HepG2 (cell line): Measurements from ENCODE around the gene WNT3A. TPM values are rescaled to one million over a fixed set of nuclear protein-coding genes. Genes with fewer than 3 reads are reported as not detected.

Source experiments
- ATAC-seq: fragments of 200-7000 bp; cut with Tn5 transposase; 3 replicates; pipeline ENCODE4 v1.9.1; 2020; ENCODE audit warnings: mild to moderate bottlenecking, moderate library complexity
- BruUV-seq: library from RNA; stranded (reverse); fragments of 400-500 nt; replicated peaks from 2 replicates; lab custom pipeline; 2021; lab: Mats Ljungman, UMichigan
- CTCF ChIA-PET: fragments of 300-600 bp; formaldehyde crosslinking; extraction: SDS; loops from one replicate; lab custom pipeline; 2021; ENCODE audit warnings: low total read pairs, inconsistent platforms, low intra/inter-chr PET ratio; lab: Yijun Ruan, JAX
- POLR2A ChIA-PET: fragments of 350-600 bp; sonication (Branson Sonifier 250); formaldehyde crosslinking; loops from one replicate; lab custom pipeline; 2020; ENCODE audit warnings: antibody characterized with exemption, inconsistent platforms; lab: Yijun Ruan, JAX
- DNase-seq: peaks from one replicate; pipeline ENCODE4 v3.0.0-alpha.2; 2015; ENCODE audit warnings: low spot score
- FAIRE-seq: peaks from 3 replicates; lab custom pipeline; 2011; peaks lifted over from hg19 to GRCh38; lab: Jason Lieb, UNC
- H2AFZ ChIP-seq: one replicate; pipeline ENCODE4 v1.6.1; 2011; ENCODE audit warnings: low read length, inconsistent platforms
- H3K27ac ChIP-seq: fragments of 300-600 bp; 3 replicates; pipeline ENCODE4 v1.8.0; 2011; ENCODE audit warnings: mixed run types, mild to moderate bottlenecking, mixed read lengths, low read length, inconsistent platforms; ENCODE audit not compliant: insufficient read depth; ENCODE audit errors: extremely low read length
- H3K27me3 ChIP-seq, 2 experiments: fragments of 200-600 bp in 1 of 2; 2 replicates in 1 of 2; 3 replicates in 1 of 2; pipeline versions ENCODE4 v1.6.0 to v1.8.0; 2011; ENCODE audit warnings: low read length in 2 of 2, mild to moderate bottlenecking in 2 of 2, moderate library complexity in 2 of 2, inconsistent platforms in 1 of 2; ENCODE audit not compliant: insufficient read depth in 2 of 2, control insufficient read depth in 1 of 2
- H3K36me3 ChIP-seq, 2 experiments: fragments of 200-600 bp in 1 of 2; replicated peaks in 1 of 2; 2 replicates in 1 of 2; 3 replicates in 1 of 2; pipeline versions ENCODE4 v1.5.1 to v1.8.0; 2011; ENCODE audit warnings: low read length in 2 of 2, inconsistent platforms in 1 of 2; ENCODE audit not compliant: insufficient read depth in 2 of 2, control insufficient read depth in 1 of 2
- H3K4me1 ChIP-seq: 2 replicates; pipeline ENCODE4 v1.5.1; 2012; ENCODE audit warnings: low read length, inconsistent platforms; ENCODE audit not compliant: insufficient read depth
- H3K4me2 ChIP-seq: 2 replicates; pipeline ENCODE4 v1.6.0; 2011; ENCODE audit warnings: low read depth, low read length, inconsistent platforms
- H3K4me3 ChIP-seq, 3 experiments: fragments of 200-600 bp in 1 of 3; sonication (generic), shearing (Covaris generic) in 1 of 3; replicated peaks in 1 of 3; 2 replicates each; pipeline ENCODE4 v1.5.1; 2011 to 2016; ENCODE audit warnings: low read length in 3 of 3, inconsistent platforms in 2 of 3, low read depth in 2 of 3, mild to moderate bottlenecking in 2 of 3, control low read depth in 1 of 3, mixed read lengths in 1 of 3; ENCODE audit not compliant: insufficient read depth in 1 of 3
- H3K79me2 ChIP-seq: one replicate; pipeline ENCODE4 v1.6.1; 2011; ENCODE audit warnings: low read length, inconsistent platforms; ENCODE audit not compliant: insufficient read depth
- H3K9ac ChIP-seq: 2 replicates; pipeline ENCODE4 v1.6.0; 2011; ENCODE audit warnings: mild to moderate bottlenecking, low read depth, low read length, inconsistent platforms; ENCODE audit not compliant: insufficient read depth
- H3K9me3 ChIP-seq: 2 replicates; pipeline ENCODE4 v1.5.1; 2012; ENCODE audit warnings: mild to moderate bottlenecking, low read length
- H4K20me1 ChIP-seq: 2 replicates; pipeline ENCODE4 v1.6.0; 2011; ENCODE audit warnings: inconsistent platforms, mild to moderate bottlenecking, low read length, moderate library complexity; ENCODE audit not compliant: insufficient read depth
- ELF3 ChIP-seq: IDR thresholded peaks from 2 replicates; pipeline ENCODE4 v1.6.1; 2016; ENCODE audit warnings: missing genetic modification reagents, missing compliant biosample characterization
- FIP1L1 ChIP-seq: fragments of 200-400 bp; formaldehyde crosslinking; IDR thresholded peaks from 2 replicates; pipeline ENCODE4 v1.6.1; 2018; ENCODE audit warnings: low read depth, mild to moderate bottlenecking, low read length, moderate library complexity, borderline replicate concordance; ENCODE audit not compliant: insufficient read depth
- JUND ChIP-seq: sonication (generic); formaldehyde crosslinking; IDR thresholded peaks from 2 replicates; pipeline ENCODE4 v1.8.0; 2022; ENCODE audit warnings: mild to moderate bottlenecking, missing genetic modification reagents
- MAFK ChIP-seq, 2 experiments: IDR thresholded peaks in 1 of 2; conservative IDR thresholded peaks in 1 of 2; 2 replicates each; pipeline ENCODE4 v1.6.1; 2011; ENCODE audit warnings: improper control_type of control experiment in 2 of 2, low read length in 2 of 2
- MXD4 ChIP-seq: IDR thresholded peaks from 2 replicates; pipeline ENCODE4 v1.6.1; 2016; ENCODE audit warnings: mild to moderate bottlenecking, missing biosample characterization, missing genetic modification reagents
- NFKBIZ ChIP-seq: IDR thresholded peaks from 2 replicates; pipeline ENCODE4 v1.6.1; 2018; ENCODE audit warnings: missing genetic modification reagents, missing compliant biosample characterization
- NR3C1 ChIP-seq: sonication (generic); formaldehyde crosslinking; IDR thresholded peaks from 2 replicates; pipeline ENCODE4 v1.4.0; 2020; ENCODE audit warnings: missing genetic modification reagents
- ONECUT2 ChIP-seq: sonication (generic); formaldehyde crosslinking; IDR thresholded peaks from 2 replicates; pipeline ENCODE4 v1.4.0; 2020; ENCODE audit warnings: missing genetic modification reagents
- SNAPC5 ChIP-seq: sonication (generic); formaldehyde crosslinking; IDR thresholded peaks from 2 replicates; pipeline ENCODE4 v1.8.1; 2023; ENCODE audit warnings: mild to moderate bottlenecking, missing genetic modification reagents, borderline replicate concordance
- ZKSCAN1 ChIP-seq: fragments of 150-350 bp; IDR thresholded peaks from 2 replicates; pipeline ENCODE4 v1.6.1; 2014; ENCODE audit warnings: low read length
- ZNF24 ChIP-seq: fragments of 450-650 bp; IDR thresholded peaks from 2 replicates; pipeline ENCODE4 v1.6.1; 2017; ENCODE audit warnings: antibody characterized with exemption, mild to moderate bottlenecking
- ZNF253 ChIP-seq: sonication (generic); formaldehyde crosslinking; IDR thresholded peaks from 2 replicates; pipeline ENCODE4 v1.8.0; 2022; ENCODE audit warnings: mild to moderate bottlenecking, missing genetic modification reagents, borderline replicate concordance
- WGBS: methylation state at CpG from one replicate; pipeline ENCODE4 v1.1.6; 2017; ENCODE audit warnings: low lambda C conversion rate; 5-methylcytosine and 5-hydroxymethylcytosine counted together
- in situ Hi-C: cut with HindIII; loops from 2 replicates; pipeline ENCODE4 v1.10.0; 2017; ENCODE audit warnings: low pct_unique_long_range_greater_than_20kb; ENCODE audit not compliant: extremely low pct_ligation_motif_present
- intact Hi-C: fragments of 100-400 bp; cut with micrococcal nuclease; formaldehyde crosslinking; loops from one replicate; pipeline ENCODE4 v1.10.0; 2022; ENCODE audit not compliant: unreplicated experiment
- polyA plus RNA-seq, 8 experiments: library from polyadenylated mRNA; depleted of rRNA in 3 of 8; stranded (reverse) in 7 of 8; unstranded in 1 of 8; fragments of >200 nt; fragmentation: Illumina TruSeq in 4 of 8; extraction: Trizol in 4 of 8; gene quantifications; 2 replicates each; pipeline versions ENCODE4 v1.2.1 to v1.2.3, GENCODE V29; 2011 to 2016; ENCODE audit warnings: low read depth in 4 of 8, missing spikeins in 1 of 8, mixed read lengths in 1 of 8; ENCODE audit not compliant: insufficient read depth in 1 of 8
- total RNA-seq, 5 experiments: library from RNA; depleted of rRNA; stranded (reverse); fragments of >200 nt; fragmentation: Illumina TruSeq; extraction: Trizol; gene quantifications; 2 replicates each; pipeline ENCODE4 v1.2.3, GENCODE V29; 2016; ENCODE audit warnings: low read depth in 1 of 5
- TF ChIP-seq, protein P1 (sequence below): sonication (generic); formaldehyde crosslinking; IDR thresholded peaks from 2 replicates; pipeline ENCODE4 v1.4.0; 2020; ENCODE audit warnings: mild to moderate bottlenecking, missing genetic modification reagents

Gene WNT3A
- total and polyA plus RNA-seq, 2 of the 13 experiments (the other 11 are each of a cell fraction or from before 2014, with no cell fraction given), result not detected

- H3K4me1 ChIP-seq, result no peaks in the 10 kb centered on the region
- no peaks in the 10 kb centered on the region for H3K9me3 ChIP-seq
- no peak overlapping the region for H3K27ac ChIP-seq
- H3K36me3 ChIP-seq, result no peaks in the 10 kb centered on the region
- TF ChIP-seq SNAPC5 (CRISPR knock-in tag), result no peak
- 0 out of 4 replicates have a peak, but pooled peaks of 1 of the 2 experiments have one; percentile 1 for TF ChIP-seq MAFK (conservative IDR thresholded peaks at IDR 0.05 in 1 of 2, IDR thresholded peaks at IDR 0.05 in 1 of 2; ENCODE audit: low read length in 2 of 2)
- TF ChIP-seq, all 625 proteins: peak for 1
- FAIRE-seq, result no peak
- intact Hi-C loops, result no loop called here
- peaks cover 0 to 32% of the 10 kb centered on the region in 2 experiments; a peak in 4 of 5 replicates for H3K27me3 ChIP-seq
- 5% methylated on average over 5 of the region's 7 CpGs for WGBS
- ChIA-PET POLR2A (no interaction called here), CTCF (no interaction called here)
- no TSS peak for BruUV-seq
- no peak overlapping the region for H3K4me3 ChIP-seq
- no peak overlapping the region for H3K4me2 ChIP-seq
- no peak overlapping the region for H3K9ac ChIP-seq
- H3K79me2 ChIP-seq, result no peaks in the 10 kb centered on the region
- no peak for ATAC-seq
- no peak for DNase-seq
- H2AFZ ChIP-seq, result no peak overlapping the region
- in situ Hi-C loops, result no loop called here
- H4K20me1 ChIP-seq, result no peaks in the 10 kb centered on the region
Observed at GRCh38 chr1:228043281-228043848, 36.6 kb downstream of the WNT3A start.

DNA sequence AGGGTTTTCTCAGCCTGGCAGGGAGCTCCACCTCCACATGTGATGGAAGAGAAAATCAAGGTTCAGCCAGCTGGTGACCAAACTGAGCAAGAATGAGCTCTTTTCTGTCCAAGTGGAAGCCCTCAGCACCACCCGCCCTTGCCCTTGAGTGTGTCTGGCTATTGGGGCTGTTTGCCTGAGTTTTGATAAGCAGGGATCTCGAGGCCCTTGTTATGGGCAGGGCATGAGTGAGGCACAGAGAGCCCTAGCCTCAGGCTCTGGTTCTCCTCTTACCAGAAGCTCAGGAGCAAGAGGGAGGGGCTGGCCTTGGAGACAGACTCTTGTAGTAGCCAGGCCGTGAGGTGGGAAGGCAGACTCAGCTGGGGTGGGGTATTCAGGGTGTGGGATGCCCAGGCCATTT lies 38.2 kb downstream of the WNT3A start:
- BruUV-seq, result no TSS peak
- FAIRE-seq, result no peak
- no peak for DNase-seq
- TF ChIP-seq MAFK (conservative IDR thresholded peaks at IDR 0.05 in 1 of 2, IDR thresholded peaks at IDR 0.05 in 1 of 2; ENCODE audit: low read length in 2 of 2) (no peak), ELF3 (CRISPR knock-in tag) (no peak), MXD4 (CRISPR knock-in tag) (no peak), JUND (CRISPR knock-in tag) (no peak), ZKSCAN1 (no peak), NFKBIZ (CRISPR knock-in tag) (no peak), ONECUT2 (CRISPR knock-in tag) (no peak), ZNF253 (CRISPR knock-in tag) (no peak), NR3C1 (no peak), FIP1L1 (no peak), ZNF24 (no peak)
- TF ChIP-seq, protein P1, sequence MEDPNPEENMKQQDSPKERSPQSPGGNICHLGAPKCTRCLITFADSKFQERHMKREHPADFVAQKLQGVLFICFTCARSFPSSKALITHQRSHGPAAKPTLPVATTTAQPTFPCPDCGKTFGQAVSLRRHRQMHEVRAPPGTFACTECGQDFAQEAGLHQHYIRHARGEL, result no peak

More for the DNA sequence above, 38.2 kb downstream of the WNT3A start:
- intact Hi-C loops (no loop called here), in situ Hi-C loops (no loop called here)
- H3K79me2 ChIP-seq, result no peaks in the 10 kb centered on the region
- H3K9ac ChIP-seq, result no peak overlapping the region
- WGBS, result 0% methylated on average over 1 of the region's 3 CpGs
- no peak overlapping the region for H3K27ac ChIP-seq
- ChIA-PET CTCF (no interaction called here), POLR2A (no interaction called here)
- H3K4me2 ChIP-seq, result no peak overlapping the region
- ATAC-seq, result no peak
- H3K4me1 ChIP-seq, result no peaks in the 10 kb centered on the region
- no peaks in the 10 kb centered on the region for H3K36me3 ChIP-seq
- peaks cover 0 to 29% of the 10 kb centered on the region in 2 experiments; a peak in 4 of 5 replicates for H3K27me3 ChIP-seq
- H2AFZ ChIP-seq, result no peak overlapping the region
- no peak overlapping the region for H3K4me3 ChIP-seq
- H3K9me3 ChIP-seq, result no peaks in the 10 kb centered on the region
- no peaks in the 10 kb centered on the region for H4K20me1 ChIP-seq
